Omental fat pad (tissue), 4 donors: ENCODE measurements around the gene PTGER2. TPM values are rescaled to one million over a fixed set of nuclear protein-coding genes. Genes with fewer than 3 reads are reported as not detected.

Source experiments
- ATAC-seq: fragments of 150-250 bp; one replicate; pipeline ENCODE4 v1.9.1; 2016; ENCODE audit warnings: mild to moderate bottlenecking, moderate library complexity; ENCODE audit not compliant: low FRiP score
- DNase-seq: peaks from one replicate; pipeline ENCODE4 v3.0.0-alpha.2; 2019; ENCODE audit warnings: low spot score
- total RNA-seq, 4 donors: library from RNA; depleted of rRNA; stranded (reverse); fragments of >200 nt; gene quantifications; one replicate each; pipeline ENCODE4 v1.1.0, GENCODE V29; 2016
- TF ChIP-seq, protein P1 (sequence below), 3 donors: fragments of 450-650 bp; IDR thresholded peaks; one replicate each; pipeline ENCODE4 v1.5.1; 2016 to 2017; ENCODE audit warnings: antibody characterized with exemption in 3 of 3, mild to moderate bottlenecking in 3 of 3, moderate library complexity in 2 of 3

The PTGER2 gene
- total RNA-seq, 4 donors from 2014 or later, result 4.0 to 34.8 (median 6.3) TPM

DNA sequence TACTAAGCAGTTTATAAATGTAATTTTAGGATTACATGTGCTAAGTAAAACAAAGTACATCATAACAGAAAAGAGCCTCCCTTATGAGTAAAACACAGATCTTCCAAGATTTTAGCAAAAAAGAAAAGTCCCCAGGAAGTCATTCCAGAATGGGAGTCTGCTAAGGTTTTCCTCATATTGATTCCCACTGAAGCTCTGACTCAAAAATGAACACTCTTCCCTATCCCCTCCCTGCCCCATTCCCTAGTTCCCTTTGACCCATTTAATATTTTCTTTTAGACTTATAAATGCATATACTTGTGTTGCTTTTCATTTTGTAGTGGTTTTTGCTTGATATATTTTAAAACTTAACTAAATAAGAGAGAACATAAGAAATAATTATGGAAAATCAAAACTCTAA, 40.1 kb downstream of the PTGER2 start:
- TF ChIP-seq, protein P1, sequence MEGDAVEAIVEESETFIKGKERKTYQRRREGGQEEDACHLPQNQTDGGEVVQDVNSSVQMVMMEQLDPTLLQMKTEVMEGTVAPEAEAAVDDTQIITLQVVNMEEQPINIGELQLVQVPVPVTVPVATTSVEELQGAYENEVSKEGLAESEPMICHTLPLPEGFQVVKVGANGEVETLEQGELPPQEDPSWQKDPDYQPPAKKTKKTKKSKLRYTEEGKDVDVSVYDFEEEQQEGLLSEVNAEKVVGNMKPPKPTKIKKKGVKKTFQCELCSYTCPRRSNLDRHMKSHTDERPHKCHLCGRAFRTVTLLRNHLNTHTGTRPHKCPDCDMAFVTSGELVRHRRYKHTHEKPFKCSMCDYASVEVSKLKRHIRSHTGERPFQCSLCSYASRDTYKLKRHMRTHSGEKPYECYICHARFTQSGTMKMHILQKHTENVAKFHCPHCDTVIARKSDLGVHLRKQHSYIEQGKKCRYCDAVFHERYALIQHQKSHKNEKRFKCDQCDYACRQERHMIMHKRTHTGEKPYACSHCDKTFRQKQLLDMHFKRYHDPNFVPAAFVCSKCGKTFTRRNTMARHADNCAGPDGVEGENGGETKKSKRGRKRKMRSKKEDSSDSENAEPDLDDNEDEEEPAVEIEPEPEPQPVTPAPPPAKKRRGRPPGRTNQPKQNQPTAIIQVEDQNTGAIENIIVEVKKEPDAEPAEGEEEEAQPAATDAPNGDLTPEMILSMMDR (IDR thresholded peaks at IDR 0.05), result no peak
- DNase-seq, result no peak
- no peak for ATAC-seq

DNA sequence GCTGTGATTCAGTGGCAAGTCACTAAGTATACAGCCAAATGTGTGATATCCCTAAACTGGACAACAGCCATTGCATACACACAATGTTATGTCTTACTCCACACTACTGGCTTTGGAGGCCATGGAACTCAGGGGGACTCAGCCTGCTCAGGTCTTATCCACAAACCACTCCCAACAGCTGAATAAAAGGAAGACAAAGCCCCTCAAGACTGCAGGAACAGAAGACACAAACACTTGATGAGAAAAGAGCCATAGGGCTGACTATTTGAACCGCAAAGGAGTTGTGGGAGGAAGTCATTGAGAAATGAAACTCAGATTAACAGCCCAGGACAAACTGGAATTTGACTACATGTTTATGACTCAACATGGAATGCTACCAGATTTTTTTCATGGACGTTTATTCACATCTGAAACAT, 40.9 kb downstream of the PTGER2 start:
- ATAC-seq (peak; percentile 51), DNase-seq (no peak)
- TF ChIP-seq, protein P1 (IDR thresholded peaks at IDR 0.05), result no peak

- no peak for DNase-seq
- TF ChIP-seq, protein P1 (IDR thresholded peaks at IDR 0.05), result no peak
- ATAC-seq, result no peak
These were observed 41.4 kb downstream of the PTGER2 start for GRCh38 chr14:52355526-52355925.

DNA sequence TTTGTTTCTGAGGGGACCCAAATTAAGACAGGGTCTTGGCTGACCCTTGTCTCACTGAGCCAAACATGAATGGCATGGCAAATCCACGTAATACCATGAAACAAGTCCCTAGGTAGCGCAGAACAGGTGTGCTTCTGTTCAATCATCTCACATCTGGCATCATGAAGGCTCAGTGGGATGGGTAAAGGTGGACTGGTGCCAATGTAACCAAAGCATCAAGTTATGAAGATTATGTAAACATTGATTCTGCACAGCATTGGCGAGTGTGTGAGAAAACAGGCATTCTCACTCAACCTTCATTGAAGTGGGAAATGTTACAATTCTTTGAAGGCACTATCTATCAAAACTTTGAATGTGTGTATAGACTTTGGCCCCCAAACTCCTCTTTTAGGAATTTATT, 41.9 kb downstream of the PTGER2 start:
- DNase-seq (no peak), ATAC-seq (no peak)
- TF ChIP-seq, protein P1 (IDR thresholded peaks at IDR 0.05), result no peak

DNA sequence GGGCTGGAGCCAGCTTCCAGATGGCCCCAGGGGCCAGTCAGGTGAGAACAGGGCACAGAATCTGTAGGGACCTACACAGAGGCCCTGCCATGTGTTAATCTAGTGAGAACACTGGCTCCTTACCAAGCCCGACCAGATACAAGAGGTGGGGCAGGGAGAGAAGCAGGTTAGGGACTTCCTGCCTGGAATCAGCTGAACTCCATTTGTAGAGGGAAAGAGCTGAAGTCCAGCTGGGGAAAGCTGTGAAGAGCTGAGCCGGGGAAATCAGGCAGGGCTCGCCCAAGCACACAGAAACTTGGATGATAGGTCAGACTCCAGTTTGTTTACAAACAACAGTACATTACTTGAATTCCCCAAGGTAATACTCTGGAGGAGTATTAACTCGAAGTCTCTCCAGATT, 46.7 kb downstream of the PTGER2 start:
- ATAC-seq (no peak), DNase-seq (no peak)
- TF ChIP-seq, protein P1 (IDR thresholded peaks at IDR 0.05), result no peak

DNA sequence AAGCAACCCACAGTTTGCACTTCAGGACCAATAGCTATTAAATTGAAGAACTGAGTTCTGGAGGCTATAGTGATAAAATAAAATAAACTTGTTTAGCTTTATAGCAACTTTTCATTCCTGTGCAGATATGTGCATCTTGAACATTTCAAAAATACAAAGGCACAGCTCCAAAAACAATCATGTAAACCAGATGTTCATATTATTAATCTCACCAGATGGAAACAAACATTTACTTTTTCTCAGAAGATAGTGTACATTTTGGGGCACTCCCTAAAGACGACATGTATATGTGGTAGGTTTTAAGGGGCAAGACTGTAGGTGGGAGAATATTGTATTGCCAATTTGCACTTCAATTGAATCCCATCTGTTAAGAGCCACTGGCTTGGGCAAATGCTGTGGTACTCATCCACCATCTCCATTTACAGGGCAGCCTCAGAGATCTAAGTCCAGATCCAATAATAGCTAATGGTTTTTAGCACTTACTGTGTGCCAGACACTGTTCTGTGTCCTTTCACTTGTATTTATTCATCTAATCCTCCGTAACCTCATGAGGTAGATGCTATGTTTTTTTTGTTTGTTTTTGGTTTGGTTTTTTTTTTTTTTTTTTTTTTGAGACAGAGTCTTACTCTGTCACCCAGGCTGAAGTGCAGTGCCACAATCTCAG, 49.1 kb downstream of the PTGER2 start:
- DNase-seq (no peak), ATAC-seq (no peak)
- TF ChIP-seq, protein P1 (IDR thresholded peaks at IDR 0.05), result no peak

- TF ChIP-seq, protein P1 (IDR thresholded peaks at IDR 0.05), result no peak
- ATAC-seq (no peak), DNase-seq (no peak)
These were observed 49.8 kb downstream of the PTGER2 start for GRCh38 chr14:52363961-52364360.
